GM12878 (cell line): Measurements from ENCODE around the gene SPEG. TPM values are rescaled to one million over a fixed set of nuclear protein-coding genes. Genes with fewer than 3 reads are reported as not detected.

ENCODE experiments used
- ASH2L ChIP-seq: fragments of 300-600, 200-600 bp; sonication (generic); IDR thresholded peaks from 2 replicates; pipeline ENCODE4 v1.6.1; 2017; ENCODE audit warnings: low read depth, mild to moderate bottlenecking, borderline replicate concordance
- BCL11A ChIP-seq: IDR thresholded peaks from 2 replicates; pipeline ENCODE4 v1.6.1; 2011; ENCODE audit warnings: low read depth, low read length
- HDGF ChIP-seq: fragments of 450-650 bp; IDR thresholded peaks from 2 replicates; pipeline ENCODE4 v1.6.1; 2016; ENCODE audit warnings: antibody characterized with exemption
- JUNB ChIP-seq: IDR thresholded peaks from 2 replicates; pipeline ENCODE4 v1.6.1; 2016; ENCODE audit warnings: antibody characterized with exemption, mild to moderate bottlenecking
- MTA3 ChIP-seq: IDR thresholded peaks from 2 replicates; pipeline ENCODE4 v1.6.1; 2012; ENCODE audit warnings: low read length, inconsistent platforms, borderline replicate concordance
- NR2F1 ChIP-seq: fragments of 450-650 bp; conservative IDR thresholded peaks from 2 replicates; pipeline ENCODE4 v1.6.1; 2017; ENCODE audit warnings: mild to moderate bottlenecking
- NRF1 ChIP-seq: conservative IDR thresholded peaks from 2 replicates; pipeline ENCODE4 v1.6.1; 2011; ENCODE audit warnings: mild to moderate bottlenecking, low read depth, low read length, improper control_type of control experiment
- POLR2A ChIP-seq: IDR thresholded peaks from 2 replicates; pipeline ENCODE4 v1.6.1; 2011; ENCODE audit warnings: low read depth, mild to moderate bottlenecking, low read length
- SIX5 ChIP-seq: IDR thresholded peaks from 2 replicates; pipeline ENCODE4 v1.6.1; 2011; ENCODE audit warnings: mild to moderate bottlenecking, low read depth, low read length, moderate library complexity; ENCODE audit not compliant: severe bottlenecking
- SP1 ChIP-seq: IDR thresholded peaks from one replicate; pipeline ENCODE4 v1.6.1; 2011; ENCODE audit warnings: low read depth, low read length
- SPI1 ChIP-seq: IDR thresholded peaks from 2 replicates; pipeline ENCODE4 v1.6.1; 2011; ENCODE audit warnings: low read depth, mild to moderate bottlenecking, low read length, moderate library complexity, borderline replicate concordance; ENCODE audit not compliant: insufficient read depth
- SREBF1 ChIP-seq: IDR thresholded peaks from 2 replicates; pipeline ENCODE4 v1.6.1; 2012; ENCODE audit warnings: mild to moderate bottlenecking, low read length
- TCF3 ChIP-seq: IDR thresholded peaks from 2 replicates; pipeline ENCODE4 v1.6.1; 2012; ENCODE audit warnings: low read depth, mild to moderate bottlenecking, low read length, borderline replicate concordance; ENCODE audit not compliant: insufficient read depth
- WRNIP1 ChIP-seq: IDR thresholded peaks from 2 replicates; pipeline ENCODE4 v1.6.1; 2011; ENCODE audit warnings: low read depth, low read length, improper control_type of control experiment, borderline replicate concordance
- ZNF217 ChIP-seq: fragments of 450-650 bp; IDR thresholded peaks from 2 replicates; pipeline ENCODE4 v1.6.1; 2017; ENCODE audit warnings: antibody characterized with exemption, mild to moderate bottlenecking
- ZNF274 ChIP-seq: IDR thresholded peaks from one replicate; pipeline ENCODE4 v1.8.0; 2011; ENCODE audit not compliant: insufficient read length, insufficient read depth
- polyA plus RNA-seq, 11 experiments: library from polyadenylated mRNA; depleted of rRNA in 4 of 11; unstranded in 6 of 11; stranded (reverse) in 5 of 11; fragments of >200 nt; fragmentation: Nextera tagmentation in 4 of 11; fragmentation: Illumina TruSeq in 1 of 11; extraction: Ambion mirVana in 4 of 11; extraction: Trizol in 1 of 11; gene quantifications; 1 replicate in 1 of 11; 2 replicates in 10 of 11; pipeline versions ENCODE4 v1.2.1 to v1.2.3, GENCODE V29; 2011 to 2016; ENCODE audit warnings: inconsistent platforms in 2 of 11, missing spikeins in 2 of 11, low read depth in 1 of 11
- total RNA-seq, 4 experiments: library from RNA; depleted of rRNA in 3 of 4; stranded (reverse); fragments of >200 nt in 3 of 4; fragmentation: Illumina TruSeq in 1 of 4; extraction: Trizol in 1 of 4; gene quantifications; 2 replicates each; pipeline versions ENCODE4 v1.2.1 to v1.2.3, GENCODE V29; 2013 to 2021
- TF ChIP-seq, protein P1 (sequence below): IDR thresholded peaks from 2 replicates; pipeline ENCODE4 v1.6.1; 2011; ENCODE audit warnings: low read depth, mild to moderate bottlenecking, low read length, moderate library complexity, borderline replicate concordance; ENCODE audit errors: extremely low read depth
- TF ChIP-seq, protein P2 (sequence below): fragments of 450-650 bp; IDR thresholded peaks from 2 replicates; pipeline ENCODE4 v1.6.1; 2017; ENCODE audit warnings: borderline replicate concordance
- TF ChIP-seq, protein P3 (sequence below): IDR thresholded peaks from 2 replicates; pipeline ENCODE4 v1.6.1; 2011; ENCODE audit warnings: borderline replicate concordance, low read depth, mild to moderate bottlenecking, moderate library complexity, low read length; ENCODE audit not compliant: insufficient read depth, poor library complexity, severe bottlenecking
- TF ChIP-seq, protein P4 (sequence below): IDR thresholded peaks from 2 replicates; pipeline ENCODE4 v1.6.1; 2012; ENCODE audit warnings: low read depth, low read length, improper control_type of control experiment
- TF ChIP-seq, protein P5 (sequence below): fragments of 450-650 bp; IDR thresholded peaks from 2 replicates; pipeline ENCODE4 v1.6.1; 2017; ENCODE audit warnings: antibody characterized with exemption, mild to moderate bottlenecking, moderate library complexity
- TF ChIP-seq, protein P6 (sequence below): IDR thresholded peaks from 2 replicates; pipeline ENCODE4 v1.6.1; 2011; ENCODE audit warnings: low read depth, low read length, improper control_type of control experiment, borderline replicate concordance

SPEG gene
- total and polyA plus RNA-seq, 10 of the 15 experiments (the other 5 are each of a cell fraction or from before 2014, with no cell fraction given), result 0.03 to 0.28 TPM; not detected in 8

DNA sequence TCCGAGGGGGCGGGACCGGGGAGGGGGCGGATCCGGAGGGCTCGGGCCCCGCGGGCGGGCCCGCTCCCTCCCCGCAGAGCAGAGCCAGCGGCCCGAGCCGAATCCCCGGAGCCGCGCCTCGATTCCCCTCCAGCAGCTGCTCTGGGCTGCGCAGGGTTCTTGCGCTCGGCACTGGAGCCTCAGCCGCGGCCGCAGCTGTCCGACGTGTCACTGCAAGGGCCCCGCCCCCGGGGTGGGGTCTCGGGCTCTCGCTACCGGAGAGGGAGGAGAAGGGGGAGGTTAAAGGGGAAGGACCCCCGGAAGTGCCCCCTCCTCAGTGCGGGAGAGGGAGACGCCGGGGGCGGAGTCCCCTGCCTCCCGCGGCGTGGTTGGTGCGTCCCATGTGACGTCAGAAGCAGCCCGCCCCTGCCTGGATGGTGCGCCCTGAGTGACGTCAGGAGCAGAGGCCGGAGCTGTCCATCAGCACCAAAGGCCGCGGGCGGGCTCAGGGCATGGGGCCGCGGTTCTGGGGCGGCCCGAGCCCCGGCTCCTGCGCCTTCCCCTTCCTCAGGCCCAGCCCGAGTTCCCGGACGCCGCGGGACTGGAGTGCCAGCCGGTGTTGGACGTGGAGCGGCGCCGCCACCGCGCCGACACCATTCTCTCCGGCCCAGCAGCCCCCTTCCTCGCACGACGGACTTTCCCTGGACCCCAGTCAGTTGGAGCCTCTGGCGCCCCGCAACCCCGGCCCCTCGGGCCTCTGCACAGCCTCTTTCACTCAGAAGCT lies 109.1 kb downstream of the SPEG start, which contains the start of the genes CHPF and TMEM198 (continued):
- TF ChIP-seq SREBF1 (0 out of 2 replicates have a peak, but pooled peaks have one; percentile 14), NR2F1 (peak; percentile 82), TCF3 (no peak), JUNB (no peak), ASH2L (no peak), BCL11A (no peak), SP1 (peak; percentile 79), POLR2A (peak; percentile 61), WRNIP1 (no peak), MTA3 (no peak), ZNF217 (no peak), SPI1 (no peak), HDGF (0 out of 2 replicates have a peak, but pooled peaks have one; percentile 38), NRF1 (no peak), SIX5 (no peak), ZNF274 (no peak)
- TF ChIP-seq, protein P1, sequence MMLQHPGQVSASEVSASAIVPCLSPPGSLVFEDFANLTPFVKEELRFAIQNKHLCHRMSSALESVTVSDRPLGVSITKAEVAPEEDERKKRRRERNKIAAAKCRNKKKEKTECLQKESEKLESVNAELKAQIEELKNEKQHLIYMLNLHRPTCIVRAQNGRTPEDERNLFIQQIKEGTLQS, result no peak
- TF ChIP-seq, protein P2, sequence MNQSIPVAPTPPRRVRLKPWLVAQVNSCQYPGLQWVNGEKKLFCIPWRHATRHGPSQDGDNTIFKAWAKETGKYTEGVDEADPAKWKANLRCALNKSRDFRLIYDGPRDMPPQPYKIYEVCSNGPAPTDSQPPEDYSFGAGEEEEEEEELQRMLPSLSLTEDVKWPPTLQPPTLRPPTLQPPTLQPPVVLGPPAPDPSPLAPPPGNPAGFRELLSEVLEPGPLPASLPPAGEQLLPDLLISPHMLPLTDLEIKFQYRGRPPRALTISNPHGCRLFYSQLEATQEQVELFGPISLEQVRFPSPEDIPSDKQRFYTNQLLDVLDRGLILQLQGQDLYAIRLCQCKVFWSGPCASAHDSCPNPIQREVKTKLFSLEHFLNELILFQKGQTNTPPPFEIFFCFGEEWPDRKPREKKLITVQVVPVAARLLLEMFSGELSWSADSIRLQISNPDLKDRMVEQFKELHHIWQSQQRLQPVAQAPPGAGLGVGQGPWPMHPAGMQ, result no peak
- TF ChIP-seq, protein P3, sequence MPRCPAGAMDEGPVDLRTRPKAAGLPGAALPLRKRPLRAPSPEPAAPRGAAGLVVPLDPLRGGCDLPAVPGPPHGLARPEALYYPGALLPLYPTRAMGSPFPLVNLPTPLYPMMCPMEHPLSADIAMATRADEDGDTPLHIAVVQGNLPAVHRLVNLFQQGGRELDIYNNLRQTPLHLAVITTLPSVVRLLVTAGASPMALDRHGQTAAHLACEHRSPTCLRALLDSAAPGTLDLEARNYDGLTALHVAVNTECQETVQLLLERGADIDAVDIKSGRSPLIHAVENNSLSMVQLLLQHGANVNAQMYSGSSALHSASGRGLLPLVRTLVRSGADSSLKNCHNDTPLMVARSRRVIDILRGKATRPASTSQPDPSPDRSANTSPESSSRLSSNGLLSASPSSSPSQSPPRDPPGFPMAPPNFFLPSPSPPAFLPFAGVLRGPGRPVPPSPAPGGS, result no peak
- TF ChIP-seq, protein P4, sequence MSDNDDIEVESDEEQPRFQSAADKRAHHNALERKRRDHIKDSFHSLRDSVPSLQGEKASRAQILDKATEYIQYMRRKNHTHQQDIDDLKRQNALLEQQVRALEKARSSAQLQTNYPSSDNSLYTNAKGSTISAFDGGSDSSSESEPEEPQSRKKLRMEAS, result no peak; the same call in 1 of the 2 replicates
- TF ChIP-seq, protein P5, sequence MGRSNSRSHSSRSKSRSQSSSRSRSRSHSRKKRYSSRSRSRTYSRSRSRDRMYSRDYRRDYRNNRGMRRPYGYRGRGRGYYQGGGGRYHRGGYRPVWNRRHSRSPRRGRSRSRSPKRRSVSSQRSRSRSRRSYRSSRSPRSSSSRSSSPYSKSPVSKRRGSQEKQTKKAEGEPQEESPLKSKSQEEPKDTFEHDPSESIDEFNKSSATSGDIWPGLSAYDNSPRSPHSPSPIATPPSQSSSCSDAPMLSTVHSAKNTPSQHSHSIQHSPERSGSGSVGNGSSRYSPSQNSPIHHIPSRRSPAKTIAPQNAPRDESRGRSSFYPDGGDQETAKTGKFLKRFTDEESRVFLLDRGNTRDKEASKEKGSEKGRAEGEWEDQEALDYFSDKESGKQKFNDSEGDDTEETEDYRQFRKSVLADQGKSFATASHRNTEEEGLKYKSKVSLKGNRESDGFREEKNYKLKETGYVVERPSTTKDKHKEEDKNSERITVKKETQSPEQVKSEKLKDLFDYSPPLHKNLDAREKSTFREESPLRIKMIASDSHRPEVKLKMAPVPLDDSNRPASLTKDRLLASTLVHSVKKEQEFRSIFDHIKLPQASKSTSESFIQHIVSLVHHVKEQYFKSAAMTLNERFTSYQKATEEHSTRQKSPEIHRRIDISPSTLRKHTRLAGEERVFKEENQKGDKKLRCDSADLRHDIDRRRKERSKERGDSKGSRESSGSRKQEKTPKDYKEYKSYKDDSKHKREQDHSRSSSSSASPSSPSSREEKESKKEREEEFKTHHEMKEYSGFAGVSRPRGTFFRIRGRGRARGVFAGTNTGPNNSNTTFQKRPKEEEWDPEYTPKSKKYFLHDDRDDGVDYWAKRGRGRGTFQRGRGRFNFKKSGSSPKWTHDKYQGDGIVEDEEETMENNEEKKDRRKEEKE, result no peak
- TF ChIP-seq, protein P6, sequence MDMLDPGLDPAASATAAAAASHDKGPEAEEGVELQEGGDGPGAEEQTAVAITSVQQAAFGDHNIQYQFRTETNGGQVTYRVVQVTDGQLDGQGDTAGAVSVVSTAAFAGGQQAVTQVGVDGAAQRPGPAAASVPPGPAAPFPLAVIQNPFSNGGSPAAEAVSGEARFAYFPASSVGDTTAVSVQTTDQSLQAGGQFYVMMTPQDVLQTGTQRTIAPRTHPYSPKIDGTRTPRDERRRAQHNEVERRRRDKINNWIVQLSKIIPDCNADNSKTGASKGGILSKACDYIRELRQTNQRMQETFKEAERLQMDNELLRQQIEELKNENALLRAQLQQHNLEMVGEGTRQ, result no peak
